Measurements from ENCODE around the gene CAPN11. TPM values are rescaled to one million over a fixed set of nuclear protein-coding genes. Genes with fewer than 3 reads are reported as not detected.

The CAPN11 gene
- total RNA-seq, 2 experiments from 2014 or later, result 1.3 to 1.5 TPM

GRCh38 chr6:44166591-44167184 lies 8.1 kb downstream of the CAPN11 start:
- ChIA-PET CTCF (no interaction called here), POLR2A (no interaction called here)
- intact Hi-C loops (cut with DNase I, micrococcal nuclease), result no loop called here

GRCh38 chr6:44167567-44167966 lies 8.9 kb downstream of the CAPN11 start:
- POLR2A ChIA-PET, result no interaction called here
- ATAC-seq (ENCODE audit: poor library complexity) (no peak), DNase-seq (no peak)
- Histone ChIP-seq H3K4me1 (ENCODE audit: insufficient read depth, low read length) (no peaks in the 10 kb centered on the region), H3K9me3 (ENCODE audit: control insufficient read depth in 1 of 2, insufficient read depth in 1 of 2, low read length in 2 of 2) (no peaks in the 10 kb centered on the region), H3K4me3 (ENCODE audit: low read length) (no peak overlapping the region), H3K36me3 (ENCODE audit: insufficient read depth, low read length) (no peaks in the 10 kb centered on the region), H3K27me3 (ENCODE audit: control insufficient read depth in 1 of 2, insufficient read depth in 2 of 2, low read length in 2 of 2) (peaks cover 9 to 15% of the 10 kb centered on the region in 2 experiments), H3K27ac (ENCODE audit: low read depth in 1 of 2, low read length in 2 of 2) (no peak overlapping the region)
- H3K27me3 Mint-ChIP-seq, result no peaks in the 10 kb centered on the region
- H3K36me3 Mint-ChIP-seq (ENCODE audit: low read depth), result no peaks in the 10 kb centered on the region
- CTCF ChIA-PET, result no interaction called here
- intact Hi-C loops (cut with DNase I, micrococcal nuclease), result no loop called here
- H3K9me3 Mint-ChIP-seq, result no peaks in the 10 kb centered on the region
- H3K27ac Mint-ChIP-seq, result no peak overlapping the region
- H3K4me1 Mint-ChIP-seq (ENCODE audit: low read depth), result peaks cover 14% of the 10 kb centered on the region
- no peak for TF ChIP-seq CTCF (IDR thresholded peaks at IDR 0.05)
- H3K4me3 Mint-ChIP-seq, result no peak overlapping the region

More at GRCh38 chr6:44166591-44167184, 8.1 kb downstream of the CAPN11 start:
- Mint-ChIP-seq H3K27ac (no peak overlapping the region), H3K36me3 (ENCODE audit: low read depth) (no peaks in the 10 kb centered on the region), H3K9me3 (no peaks in the 10 kb centered on the region), H3K4me1 (ENCODE audit: low read depth) (peaks cover 6% of the 10 kb centered on the region), H3K27me3 (no peaks in the 10 kb centered on the region), H3K4me3 (no peak overlapping the region)
- Histone ChIP-seq H3K4me3 (ENCODE audit: low read length) (no peak overlapping the region), H3K4me1 (ENCODE audit: insufficient read depth, low read length) (no peaks in the 10 kb centered on the region), H3K27ac (ENCODE audit: low read depth in 1 of 2, low read length in 2 of 2) (no peak overlapping the region), H3K9me3 (ENCODE audit: control insufficient read depth in 1 of 2, insufficient read depth in 1 of 2, low read length in 2 of 2) (no peaks in the 10 kb centered on the region), H3K36me3 (ENCODE audit: insufficient read depth, low read length) (no peaks in the 10 kb centered on the region), H3K27me3 (ENCODE audit: control insufficient read depth in 1 of 2, insufficient read depth in 2 of 2, low read length in 2 of 2) (peaks cover 9 to 12% of the 10 kb centered on the region in 2 experiments)
- no peak for ATAC-seq (ENCODE audit: poor library complexity)
- TF ChIP-seq CTCF (IDR thresholded peaks at IDR 0.05), result no peak
- DNase-seq, result no peak

- POLR2A ChIA-PET, result no interaction called here
- no peaks in the 10 kb centered on the region for H3K9me3 Mint-ChIP-seq
- Histone ChIP-seq H3K27me3 (ENCODE audit: control insufficient read depth in 1 of 2, insufficient read depth in 2 of 2, low read length in 2 of 2) (peaks cover 9 to 16% of the 10 kb centered on the region in 2 experiments), H3K4me3 (ENCODE audit: low read length) (no peak overlapping the region), H3K4me1 (ENCODE audit: insufficient read depth, low read length) (peaks cover 4% of the 10 kb centered on the region), H3K27ac (ENCODE audit: low read depth in 1 of 2, low read length in 2 of 2) (no peak overlapping the region), H3K36me3 (ENCODE audit: insufficient read depth, low read length) (no peaks in the 10 kb centered on the region), H3K9me3 (ENCODE audit: control insufficient read depth in 1 of 2, insufficient read depth in 1 of 2, low read length in 2 of 2) (no peaks in the 10 kb centered on the region)
- H3K4me1 Mint-ChIP-seq (ENCODE audit: low read depth), result peaks cover 18% of the 10 kb centered on the region
- TF ChIP-seq CTCF (IDR thresholded peaks at IDR 0.05), result no peak
- no peak for DNase-seq
- no peaks in the 10 kb centered on the region for H3K27me3 Mint-ChIP-seq
- CTCF ChIA-PET, result no interaction called here
- H3K36me3 Mint-ChIP-seq (ENCODE audit: low read depth), result no peaks in the 10 kb centered on the region
- intact Hi-C loops (cut with DNase I, micrococcal nuclease), result no loop called here
- no peak overlapping the region for H3K27ac Mint-ChIP-seq
- H3K4me3 Mint-ChIP-seq, result no peak overlapping the region
- no peak for ATAC-seq (ENCODE audit: poor library complexity)
Measured at GRCh38 chr6:44169154-44169553, 10.5 kb downstream of the CAPN11 start.

Data from CD4-positive, alpha-beta T cell (primary cell).